HG02981 (cell line): ENCODE measurements around the gene ADAMTS12.
"Not testable (repeated sequence)": the region's sequence is repeated elsewhere in the genome, so short reads cannot be mapped to it uniquely, and the experiment has no call there.

Experiments
- ATAC-seq: cut with Tn5 transposase; IDR thresholded peaks from one replicate; pipeline ENCODE4 v1.9.1; 2021; ENCODE audit warnings: mild to moderate bottlenecking, moderate library complexity; ENCODE audit not compliant: unreplicated experiment

ADAMTS12 gene

GRCh38 chr5:33903118-33903517, 11.3 kb upstream of the ADAMTS12 start:
- no peak for ATAC-seq

GRCh38 chr5:33901156-33901555, 9.4 kb upstream of the ADAMTS12 start:
- no peak for ATAC-seq

GRCh38 chr5:33894566-33894965, 2.8 kb upstream of the ADAMTS12 start:
- ATAC-seq: no peak

GRCh38 chr5:33892620-33893137, 889 bp upstream of the ADAMTS12 start:
- ATAC-seq: no peak

GRCh38 chr5:33891446-33891787, 373 bp downstream of the ADAMTS12 start:
- ATAC-seq: no peak

GRCh38 chr5:33890131-33891032, 1.4 kb downstream of the ADAMTS12 start:
- no peak for ATAC-seq

- no peak for ATAC-seq
These were observed 3.2 kb downstream of the ADAMTS12 start for GRCh38 chr5:33888587-33888986.

- no peak for ATAC-seq
These were observed 4.5 kb downstream of the ADAMTS12 start for GRCh38 chr5:33887268-33887667.

- no peak for ATAC-seq
These were observed 5.5 kb downstream of the ADAMTS12 start for GRCh38 chr5:33886283-33886682.

- no peak for ATAC-seq
These were observed 6.1 kb downstream of the ADAMTS12 start for GRCh38 chr5:33885679-33886078.

- ATAC-seq: no peak
These were observed 8.3 kb downstream of the ADAMTS12 start for GRCh38 chr5:33883482-33883881.

GRCh38 chr5:33880319-33880718, 11.5 kb downstream of the ADAMTS12 start:
- no peak for ATAC-seq

- no peak for ATAC-seq
These were observed 14.3 kb downstream of the ADAMTS12 start for GRCh38 chr5:33877449-33877848.

GRCh38 chr5:33867241-33867640, 24.5 kb downstream of the ADAMTS12 start:
- ATAC-seq: no peak

- not testable (repeated sequence) for ATAC-seq
These were observed 32.6 kb downstream of the ADAMTS12 start for GRCh38 chr5:33859177-33859576.

- peak; percentile 55 for ATAC-seq
These were observed 34.8 kb downstream of the ADAMTS12 start for GRCh38 chr5:33857037-33857436.

- ATAC-seq: no peak
These were observed 36.4 kb downstream of the ADAMTS12 start for GRCh38 chr5:33855396-33855795.

- ATAC-seq: no peak
These were observed 37.0 kb downstream of the ADAMTS12 start for GRCh38 chr5:33854733-33855151.

GRCh38 chr5:33852837-33853236, 39.0 kb downstream of the ADAMTS12 start:
- no peak for ATAC-seq

- ATAC-seq: no peak
These were observed 39.5 kb downstream of the ADAMTS12 start for GRCh38 chr5:33852319-33852718.

GRCh38 chr5:33850100-33850594, 41.6 kb downstream of the ADAMTS12 start:
- peak; percentile 96 for ATAC-seq

GRCh38 chr5:33848554-33848953, 43.2 kb downstream of the ADAMTS12 start:
- ATAC-seq: no peak
